Duodenal mucosa (tissue), 2 donors: ENCODE measurements around the gene PRKAR1B.

Experiments
- H3K27ac ChIP-seq: one replicate; pipeline ENCODE4 v1.7.0; 2013; ENCODE audit warnings: low read depth, low read length
- H3K27me3 ChIP-seq, 2 donors: one replicate each; pipeline ENCODE4 v1.7.0; 2013; ENCODE audit warnings: low read length in 2 of 2, control low read depth in 1 of 2; ENCODE audit not compliant: insufficient read depth in 2 of 2, control insufficient read depth in 1 of 2
- H3K36me3 ChIP-seq, 2 donors: one replicate each; pipeline ENCODE4 v1.7.0; 2013; ENCODE audit warnings: low read length in 2 of 2, control low read depth in 1 of 2; ENCODE audit not compliant: insufficient read depth in 2 of 2, control insufficient read depth in 1 of 2
- H3K4me1 ChIP-seq, 2 donors: one replicate each; pipeline ENCODE4 v1.7.0; 2013; ENCODE audit warnings: low read length in 2 of 2, control low read depth in 1 of 2; ENCODE audit not compliant: insufficient read depth in 2 of 2, control insufficient read depth in 1 of 2
- H3K4me3 ChIP-seq, 2 donors: one replicate each; pipeline ENCODE4 v1.7.0; 2013; ENCODE audit warnings: low read length in 2 of 2, low read depth in 1 of 2
- H3K9ac ChIP-seq, 2 donors: one replicate each; pipeline ENCODE4 v1.7.0; 2013; ENCODE audit warnings: low read length in 2 of 2, low read depth in 1 of 2
- H3K9me3 ChIP-seq, 2 donors: one replicate each; pipeline ENCODE4 v1.7.0; 2013; ENCODE audit warnings: low read length in 2 of 2, control low read depth in 1 of 2; ENCODE audit not compliant: control insufficient read depth in 1 of 2

PRKAR1B gene

DNA sequence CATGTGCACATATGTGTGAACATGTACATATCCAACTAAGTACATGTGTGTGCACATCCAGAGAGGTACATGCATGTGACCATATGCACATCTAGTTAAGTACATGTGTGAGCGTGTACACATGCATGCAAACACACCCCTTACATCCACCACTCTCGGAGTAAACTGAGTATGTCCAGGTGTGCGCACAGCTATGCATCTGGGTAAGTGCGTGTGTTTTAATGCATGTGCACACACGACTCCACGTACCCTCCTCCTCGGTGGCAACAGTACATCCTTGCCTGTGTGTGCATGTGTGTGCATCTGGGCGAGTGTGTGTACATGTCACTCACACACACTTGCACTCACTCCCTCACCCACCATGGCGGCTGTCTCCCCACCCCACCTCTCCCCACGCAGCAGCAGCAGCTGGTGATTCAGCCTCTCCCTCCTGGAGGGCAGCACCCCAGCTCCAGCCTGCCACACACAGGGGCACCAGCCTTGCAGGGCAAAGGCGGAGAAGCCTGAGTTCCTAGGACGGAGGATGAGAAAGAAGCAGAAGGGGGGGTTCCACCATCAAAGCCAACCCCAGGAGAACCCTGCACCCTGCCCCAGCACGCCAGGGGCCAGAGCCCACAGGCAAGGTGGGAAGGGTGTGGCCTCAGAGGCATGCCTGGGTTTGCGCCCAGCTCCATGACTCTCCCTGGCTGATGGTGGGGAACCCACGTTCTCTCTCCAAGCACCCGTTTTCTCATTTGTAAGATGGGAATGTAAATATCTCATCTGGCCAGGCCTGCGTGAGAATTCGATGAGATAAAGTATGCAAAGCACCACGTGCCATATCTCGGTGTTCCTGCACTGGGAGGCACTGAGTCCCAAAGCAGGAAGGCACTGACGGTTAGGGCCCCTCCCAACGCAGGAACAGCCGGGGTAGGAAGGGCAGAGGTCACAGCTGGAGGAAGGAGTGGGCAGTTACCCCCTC, 28.3 kb downstream of the PRKAR1B start:
- Histone ChIP-seq H3K27me3 (no peaks in the 10 kb centered on the region), H3K27ac (no peak overlapping the region), H3K4me3 (no peak overlapping the region), H3K4me1 (peaks cover 0 to 5% of the 10 kb centered on the region in 2 donors), H3K9ac (no peak overlapping the region), H3K9me3 (no peaks in the 10 kb centered on the region), H3K36me3 (peaks cover 0 to 5% of the 10 kb centered on the region in 2 donors)

GRCh38 chr7:696812-697551, 30.1 kb downstream of the PRKAR1B start:
- Histone ChIP-seq H3K4me1 (peaks cover 0 to 5% of the 10 kb centered on the region in 2 donors), H3K27me3 (no peaks in the 10 kb centered on the region), H3K4me3 (no peak overlapping the region), H3K9ac (no peak overlapping the region), H3K36me3 (peaks cover 0 to 5% of the 10 kb centered on the region in 2 donors), H3K27ac (no peak overlapping the region), H3K9me3 (no peaks in the 10 kb centered on the region)

GRCh38 chr7:696426-696811, 30.7 kb downstream of the PRKAR1B start:
- H3K9me3 ChIP-seq: no peaks in the 10 kb centered on the region
- H3K27me3 ChIP-seq: no peaks in the 10 kb centered on the region
- no peak overlapping the region for H3K27ac ChIP-seq
- H3K9ac ChIP-seq: no peak overlapping the region
- H3K4me1 ChIP-seq: peaks cover 0 to 5% of the 10 kb centered on the region in 2 donors
- no peak overlapping the region for H3K4me3 ChIP-seq
- H3K36me3 ChIP-seq: peaks cover 0 to 5% of the 10 kb centered on the region in 2 donors

GRCh38 chr7:693280-693679, 33.8 kb downstream of the PRKAR1B start:
- Histone ChIP-seq H3K9ac (no peak overlapping the region), H3K27ac (no peak overlapping the region), H3K9me3 (peaks cover 3 to 6% of the 10 kb centered on the region in 2 donors), H3K4me1 (no peaks in the 10 kb centered on the region), H3K27me3 (no peaks in the 10 kb centered on the region), H3K4me3 (no peak overlapping the region), H3K36me3 (peaks cover 0 to 1% of the 10 kb centered on the region in 2 donors)

- Histone ChIP-seq H3K4me1 (no peaks in the 10 kb centered on the region), H3K27ac (no peak overlapping the region), H3K27me3 (no peaks in the 10 kb centered on the region), H3K9me3 (peaks cover 5 to 9% of the 10 kb centered on the region in 2 donors), H3K4me3 (no peak overlapping the region), H3K36me3 (no peaks in the 10 kb centered on the region), H3K9ac (no peak overlapping the region)
Measured at GRCh38 chr7:691361-692045, 35.6 kb downstream of the PRKAR1B start.

DNA sequence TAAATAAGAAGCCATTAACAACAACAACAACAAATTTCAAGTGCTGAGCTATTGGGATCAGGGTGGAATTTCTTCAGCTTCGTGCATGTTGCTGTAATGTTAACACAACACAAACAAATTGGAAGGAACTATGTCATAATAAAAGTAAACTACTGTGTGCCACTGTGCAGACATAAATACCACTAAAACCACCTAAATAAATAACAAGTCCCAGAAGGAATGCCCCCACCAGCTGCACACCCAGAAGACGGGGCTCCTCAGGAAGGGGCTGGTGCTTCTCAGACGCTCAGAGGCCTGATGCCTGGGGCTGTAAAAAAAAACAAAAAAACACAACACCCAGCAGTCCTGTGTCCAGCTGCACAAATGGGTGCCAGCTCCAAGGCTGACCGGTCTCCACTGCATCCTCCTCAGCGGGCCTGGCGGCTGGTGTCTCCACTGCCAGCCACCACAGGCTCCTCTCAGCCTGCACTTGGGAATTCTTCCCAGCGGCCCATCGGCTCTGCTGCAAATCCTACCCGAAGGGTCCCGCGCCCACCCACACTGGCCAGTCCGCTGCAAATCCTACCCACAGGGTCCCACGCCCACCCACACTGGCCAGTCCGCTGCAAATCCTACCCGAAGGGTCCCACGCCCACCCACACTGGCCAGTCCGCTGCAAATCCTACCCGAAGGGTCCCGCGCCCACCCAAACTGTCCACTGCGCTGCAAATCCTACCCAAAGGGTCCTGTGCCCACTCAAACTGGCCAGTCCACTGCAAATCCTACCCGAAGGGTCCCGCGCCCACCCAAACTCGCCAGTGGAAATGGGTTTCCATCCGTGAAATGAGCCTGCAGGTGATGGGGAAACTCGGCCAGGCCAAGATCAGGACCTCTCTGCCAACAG, 36.4 kb downstream of the PRKAR1B start:
- Histone ChIP-seq H3K4me1 (no peaks in the 10 kb centered on the region), H3K27ac (no peak overlapping the region), H3K9ac (no peak overlapping the region), H3K27me3 (no peaks in the 10 kb centered on the region), H3K36me3 (no peaks in the 10 kb centered on the region), H3K9me3 (peaks cover 5 to 9% of the 10 kb centered on the region in 2 donors), H3K4me3 (no peak overlapping the region)

- peaks cover 9% of the 10 kb centered on the region in 2 donors for H3K9me3 ChIP-seq
- H3K9ac ChIP-seq: no peak overlapping the region
- no peak overlapping the region for H3K27ac ChIP-seq
- no peaks in the 10 kb centered on the region for H3K27me3 ChIP-seq
- no peak overlapping the region for H3K4me3 ChIP-seq
- no peaks in the 10 kb centered on the region for H3K4me1 ChIP-seq
- H3K36me3 ChIP-seq: peaks cover 0 to 5% of the 10 kb centered on the region in 2 donors
Measured at GRCh38 chr7:685540-685939, 41.5 kb downstream of the PRKAR1B start.

DNA sequence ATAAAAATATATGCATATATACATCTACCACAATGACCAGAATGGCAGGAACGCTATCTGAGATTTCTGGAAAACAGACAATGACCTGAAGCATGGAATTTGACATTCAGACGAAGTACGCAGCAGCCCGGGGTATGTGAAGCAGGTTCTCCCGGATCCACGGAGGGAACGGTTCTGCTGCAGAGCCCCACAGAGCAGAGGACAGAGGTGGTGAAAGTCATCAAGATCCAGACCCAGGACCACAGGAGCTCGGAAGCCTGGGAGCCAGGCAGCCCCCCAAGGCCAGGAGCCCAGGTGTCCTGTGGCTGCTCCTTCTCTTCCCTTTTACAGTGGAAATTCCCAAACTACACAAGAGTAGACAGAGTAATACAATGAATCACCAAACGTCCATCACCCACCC, 42.7 kb downstream of the PRKAR1B start:
- no peaks in the 10 kb centered on the region for H3K4me1 ChIP-seq
- H3K27me3 ChIP-seq: no peaks in the 10 kb centered on the region
- no peak overlapping the region for H3K27ac ChIP-seq
- no peak overlapping the region for H3K4me3 ChIP-seq
- H3K36me3 ChIP-seq: peaks cover 0 to 14% of the 10 kb centered on the region in 2 donors
- peaks cover 9% of the 10 kb centered on the region in 2 donors for H3K9me3 ChIP-seq
- H3K9ac ChIP-seq: no peak overlapping the region

GRCh38 chr7:683526-684205, 43.4 kb downstream of the PRKAR1B start:
- no peaks in the 10 kb centered on the region for H3K4me1 ChIP-seq
- no peak overlapping the region for H3K27ac ChIP-seq
- no peaks in the 10 kb centered on the region for H3K27me3 ChIP-seq
- H3K9ac ChIP-seq: no peak overlapping the region
- no peak overlapping the region for H3K4me3 ChIP-seq
- H3K9me3 ChIP-seq: peaks cover 6 to 9% of the 10 kb centered on the region in 2 donors
- peaks cover 0 to 18% of the 10 kb centered on the region in 2 donors for H3K36me3 ChIP-seq
